ENCODE data around the gene DMRTA1. TPM values are rescaled to one million over a fixed set of nuclear protein-coding genes. Genes with fewer than 3 reads are reported as not detected.
"Not testable (repeated sequence)": the region's sequence is repeated elsewhere in the genome, so short reads cannot be mapped to it uniquely, and the experiment has no call there.

DMRTA1 gene
- total and polyA plus RNA-seq, 7 donors, result 0.09 to 0.67 (median 0.38) TPM

DNA sequence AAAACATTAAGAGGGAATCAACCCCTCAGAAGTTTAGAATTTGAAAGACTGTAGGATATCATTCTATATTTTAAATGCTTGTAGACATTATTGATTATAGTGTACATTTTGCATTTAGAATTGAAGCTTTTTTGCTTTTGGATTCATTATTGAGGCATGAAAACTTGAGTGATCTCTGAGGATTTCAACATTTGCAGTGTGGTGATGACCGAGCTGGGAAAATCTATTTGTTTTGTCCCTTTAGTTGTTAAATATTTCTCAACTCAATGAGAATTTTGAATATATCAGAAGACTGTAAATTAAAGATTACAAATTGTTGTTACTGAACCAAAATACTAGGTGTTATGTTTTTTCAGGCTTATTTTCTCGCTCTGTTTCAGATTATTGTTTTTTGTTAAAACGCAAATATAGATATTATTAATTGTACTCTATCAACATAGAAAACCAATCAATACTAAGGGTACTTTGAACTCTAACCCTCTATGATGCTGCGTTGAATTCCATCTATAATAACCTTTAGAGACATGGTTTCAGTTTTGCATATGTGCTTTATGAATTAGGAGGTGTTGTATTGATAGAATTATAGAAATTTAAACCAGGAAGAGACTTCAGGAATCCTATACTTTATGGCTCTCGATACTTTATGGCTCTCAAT lies 19.3 kb upstream of the DMRTA1 start:
- H3K36me3 ChIP-seq (ENCODE audit: insufficient read depth in 1 of 2, low read depth in 1 of 2), result no peaks in the 10 kb centered on the region
- no peak overlapping the region for H3K4me3 ChIP-seq
- no peak for ATAC-seq
- 76 to 83% (median 76%) methylated on average over 5 of the region's 5 CpGs for WGBS, 3 donors
- intact Hi-C loops (cut with DNase I), result no loop called here
- no peaks in the 10 kb centered on the region for H3K27me3 ChIP-seq (ENCODE audit: insufficient read depth in 3 of 3, low read length in 2 of 3)
- H3K27ac ChIP-seq, result no peak overlapping the region
- TF ChIP-seq CTCF (IDR thresholded peaks at IDR 0.05), result no peak
- DNase-seq, result no peak
- no peaks in the 10 kb centered on the region for H3K9me3 ChIP-seq
- no peaks in the 10 kb centered on the region for H3K4me1 ChIP-seq

DNA sequence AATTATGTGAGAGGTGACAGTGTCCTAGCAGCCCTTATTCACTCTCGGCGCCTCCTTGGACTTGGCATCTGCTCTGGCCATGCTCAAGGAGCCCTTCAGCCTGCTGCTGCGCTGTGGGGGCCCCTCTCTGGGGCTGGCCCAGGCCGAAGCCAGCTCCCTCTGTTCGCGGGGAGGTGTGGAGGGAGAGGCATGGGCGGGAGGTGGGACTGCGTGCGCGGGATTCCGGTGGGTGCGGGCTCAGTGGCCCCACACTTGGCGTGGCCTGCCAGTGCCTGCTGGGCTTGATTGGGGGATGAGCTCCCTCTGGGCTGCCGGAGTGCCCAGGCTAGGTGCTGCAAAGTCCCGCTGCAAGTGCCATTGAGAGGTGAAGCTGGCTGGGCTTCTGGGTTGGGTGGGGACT lies 12.9 kb upstream of the DMRTA1 start:
- no peaks in the 10 kb centered on the region for H3K36me3 ChIP-seq (ENCODE audit: insufficient read depth in 1 of 2, low read depth in 1 of 2)
- ATAC-seq, result no peak
- H3K9me3 ChIP-seq, result no peaks in the 10 kb centered on the region
- H3K4me3 ChIP-seq, result no peak overlapping the region
- intact Hi-C loops (cut with DNase I), result no loop called here
- H3K27me3 ChIP-seq (ENCODE audit: insufficient read depth in 3 of 3, low read length in 2 of 3), result no peaks in the 10 kb centered on the region
- no peak for DNase-seq
- H3K27ac ChIP-seq, result no peak overlapping the region
- 86 to 92% (median 89%) methylated on average over 15 of the region's 15 CpGs for WGBS, 3 donors
- no peaks in the 10 kb centered on the region for H3K4me1 ChIP-seq
- no peak for TF ChIP-seq CTCF (IDR thresholded peaks at IDR 0.05)

DNA sequence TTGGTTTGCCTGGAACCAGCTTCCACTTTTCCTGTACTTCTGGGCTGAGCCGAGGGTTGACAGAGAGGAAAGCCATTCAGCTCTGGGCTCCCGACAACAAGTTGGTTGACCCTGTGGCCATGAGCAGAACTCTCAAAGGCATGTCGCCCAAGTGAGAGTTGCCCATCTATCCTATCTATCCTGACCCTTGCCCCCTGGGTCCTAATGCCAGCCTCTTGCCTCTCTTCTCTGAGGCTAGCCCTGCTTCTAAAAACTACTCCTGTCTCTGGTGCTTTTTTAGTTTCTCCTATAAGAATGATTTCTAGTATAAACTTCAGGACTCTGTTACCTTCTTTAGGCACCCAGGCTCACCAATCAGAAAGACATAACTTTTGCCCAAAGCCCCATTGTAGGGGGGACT lies 11.4 kb upstream of the DMRTA1 start:
- intact Hi-C loops (cut with DNase I); ATAC-seq: not testable (repeated sequence)

DNA sequence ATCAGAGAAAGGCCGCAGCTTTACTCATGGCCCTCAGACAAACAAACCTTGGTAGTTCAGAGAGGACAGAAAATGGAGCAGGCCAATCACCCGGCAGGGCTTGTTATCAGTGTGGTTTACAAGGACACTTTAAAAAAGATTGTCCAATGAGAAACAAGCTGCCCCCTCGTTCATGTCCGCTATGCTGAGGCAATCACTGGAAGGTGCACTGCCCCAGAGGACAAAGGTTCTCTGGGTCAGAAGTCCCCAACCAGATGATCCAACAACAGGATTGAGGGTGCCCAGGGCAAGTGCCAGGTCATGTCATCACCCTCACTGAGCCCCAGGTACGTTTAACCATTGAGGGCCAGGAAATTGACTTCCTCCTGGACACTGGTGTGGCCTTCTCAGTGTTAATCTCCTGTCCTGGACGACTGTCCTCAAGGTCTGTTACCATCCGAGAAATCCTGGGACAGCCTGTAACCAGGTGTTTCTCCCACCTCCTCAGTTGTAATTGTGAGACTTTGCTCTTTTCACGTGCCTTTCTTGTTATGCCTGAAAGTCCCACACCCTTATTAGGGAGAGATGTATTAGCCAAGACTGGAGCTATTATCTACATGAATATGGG lies 9.1 kb upstream of the DMRTA1 start:
- WGBS, 3 donors, result 69 to 75% (median 69%) methylated on average over 7 to 8 of the region's 8 CpGs
- ATAC-seq; intact Hi-C loops (cut with DNase I); DNase-seq; H3K36me3 ChIP-seq (ENCODE audit: insufficient read depth in 1 of 2, low read depth in 1 of 2); H3K4me1 ChIP-seq; H3K27ac ChIP-seq; H3K27me3 ChIP-seq (ENCODE audit: insufficient read depth in 3 of 3, low read length in 2 of 3); H3K9me3 ChIP-seq; H3K4me3 ChIP-seq: not testable (repeated sequence)

More for the DNA sequence above, 11.4 kb upstream of the DMRTA1 start:
- 65 to 71% (median 69%) methylated on average over 3 of the region's 3 CpGs for WGBS, 3 donors
- H3K27me3 ChIP-seq (ENCODE audit: insufficient read depth in 3 of 3, low read length in 2 of 3); H3K4me1 ChIP-seq; DNase-seq; H3K27ac ChIP-seq; H3K9me3 ChIP-seq; H3K36me3 ChIP-seq (ENCODE audit: insufficient read depth in 1 of 2, low read depth in 1 of 2); H3K4me3 ChIP-seq: not testable (repeated sequence)

DNA sequence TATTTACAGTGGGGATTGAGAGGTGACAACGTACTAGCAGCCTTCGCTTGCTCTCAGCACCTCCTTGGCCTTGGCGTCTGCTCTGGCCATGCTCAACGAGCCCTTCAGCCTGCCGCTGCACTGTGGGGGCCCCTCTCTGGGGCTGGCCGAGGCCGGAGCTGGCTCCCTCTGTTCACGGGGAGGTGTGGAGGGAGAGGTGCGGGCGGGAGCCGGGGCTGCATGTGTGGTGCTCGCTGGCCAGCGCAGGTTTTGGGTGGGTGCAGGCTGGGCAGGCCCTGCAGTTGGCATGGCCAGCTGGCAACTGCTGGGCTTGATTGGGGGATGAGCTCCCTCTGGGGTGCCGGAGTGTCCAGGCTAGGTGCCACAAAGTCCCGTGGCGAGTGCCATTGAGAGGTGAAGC lies 5.8 kb upstream of the DMRTA1 start:
- H3K4me1 ChIP-seq, result no peaks in the 10 kb centered on the region
- no peak overlapping the region for H3K4me3 ChIP-seq
- no peaks in the 10 kb centered on the region for H3K27me3 ChIP-seq (ENCODE audit: insufficient read depth in 3 of 3, low read length in 2 of 3)
- intact Hi-C loops (cut with DNase I), result no loop called here
- no peaks in the 10 kb centered on the region for H3K36me3 ChIP-seq (ENCODE audit: insufficient read depth in 1 of 2, low read depth in 1 of 2)
- no peak for TF ChIP-seq CTCF (IDR thresholded peaks at IDR 0.05)
- WGBS, 3 donors, result 85 to 92% (median 91%) methylated on average over 13 to 16 of the region's 16 CpGs
- no peaks in the 10 kb centered on the region for H3K9me3 ChIP-seq
- H3K27ac ChIP-seq, result no peak overlapping the region
- ATAC-seq (no peak), DNase-seq (no peak)

All from psoas muscle (tissue), 8 donors.